ENCODE data around the gene RAB6B. TPM values are rescaled to one million over a fixed set of nuclear protein-coding genes. Genes with fewer than 3 reads are reported as not detected.

Gene RAB6B
- total and polyA plus RNA-seq, 2 of the 4 experiments (the other 2 are of a cell fraction): 0.18 to 1.2 TPM

GRCh38 chr3:133934073-133934970, 38.6 kb upstream of the RAB6B start:
- Histone ChIP-seq H4K5ac (ENCODE audit: low read depth, low read length) (no peak overlapping the region), H2BK120ac (ENCODE audit: low read depth, low read length) (no peak overlapping the region), H3K4me1 (ENCODE audit: control insufficient read depth, insufficient read depth, low read length) (peaks cover 4% of the 10 kb centered on the region), H3K4me2 (ENCODE audit: low read depth, low read length) (no peak overlapping the region), H2AK5ac (ENCODE audit: low read depth, low read length) (peak overlapping the region; percentile 18; the same call in 1 of the 2 replicates), H3K4ac (ENCODE audit: low read depth, low read length) (no peak overlapping the region), H3K9me3 (ENCODE audit: control insufficient read depth, insufficient read depth, low read length) (no peaks in the 10 kb centered on the region), H2BK15ac (ENCODE audit: low read depth, low read length) (no peak overlapping the region), H3K79me1 (ENCODE audit: low read depth in 1 of 2, low read length in 2 of 2) (no peaks in the 10 kb centered on the region), H3K9me1 (ENCODE audit: insufficient read depth, low read length) (peaks cover 3% of the 10 kb centered on the region; the same call in 1 of the 2 replicates), H2BK20ac (ENCODE audit: low read depth, low read length) (no peak overlapping the region), H3K27ac (ENCODE audit: insufficient read depth, low read length) (no peak overlapping the region), H3K27me3 (ENCODE audit: control insufficient read depth, insufficient read depth, low read length) (no peaks in the 10 kb centered on the region; the same call in 1 of the 2 replicates), H3K14ac (replicated peaks; ENCODE audit: low read depth, low read length) (no peak overlapping the region), H3K9ac (ENCODE audit: low read depth, low read length) (no peak overlapping the region), H4K20me1 (ENCODE audit: insufficient read depth, low read length) (no peaks in the 10 kb centered on the region), H3K36me3 (ENCODE audit: control insufficient read depth, insufficient read depth, low read length) (no peaks in the 10 kb centered on the region), H4K91ac (ENCODE audit: insufficient read depth, low read depth, low read length) (no peak overlapping the region), H3K56ac (ENCODE audit: extremely low read depth, insufficient read depth, low read length) (no peak overlapping the region), H2AFZ (replicated peaks; ENCODE audit: low read length, poor library complexity) (peak overlapping the region; percentile 6), H2BK5ac (ENCODE audit: low read depth, low read length, poor library complexity, severe bottlenecking) (no peak overlapping the region), H3K23ac (ENCODE audit: low read depth, low read length) (no peak overlapping the region), H4K8ac (ENCODE audit: low read depth in 2 of 2, low read length in 2 of 2) (no peak overlapping the region), H3K18ac (ENCODE audit: low read depth, low read length) (no peak overlapping the region), H3K4me3 (ENCODE audit: insufficient read depth, low read depth, low read length) (no peak overlapping the region), H2AK9ac (replicated peaks; ENCODE audit: low read depth, low read length, poor library complexity) (no peak overlapping the region)
- TF ChIP-seq MAFK (IDR thresholded peaks at IDR 0.05; ENCODE audit: low read depth, low read length) (no peak), ELK1 (IDR thresholded peaks at IDR 0.05; ENCODE audit: borderline replicate concordance, low read depth, low read length) (no peak), CTCF (conservative IDR thresholded peaks at IDR 0.05; ENCODE audit: low read depth, low read length) (no peak), RFX5 (IDR thresholded peaks at IDR 0.05; ENCODE audit: low read depth, low read length) (no peak), CHD1 (IDR thresholded peaks at IDR 0.05; ENCODE audit: low read depth, low read length) (no peak), MXI1 (IDR thresholded peaks at IDR 0.05; ENCODE audit: borderline replicate concordance, low read depth, low read length) (no peak), CEBPB (IDR thresholded peaks at IDR 0.05; ENCODE audit: low read depth, low read length) (no peak), MAZ (IDR thresholded peaks at IDR 0.05; ENCODE audit: borderline replicate concordance, low read depth, low read length) (no peak), NFE2L2 (IDR thresholded peaks at IDR 0.05; ENCODE audit: low read depth, low read length) (no peak), BHLHE40 (IDR thresholded peaks at IDR 0.05; ENCODE audit: low read depth, low read length) (no peak), RCOR1 (IDR thresholded peaks at IDR 0.05; ENCODE audit: insufficient replicate concordance, low read length) (no peak)
- WGBS, 2 experiments (ENCODE audit: extremely low coverage in 2 of 2, insufficient read length in 1 of 2): 100% methylated on average over 1 of the region's 10 CpGs; no CpG with 5 or more reads in 1 of the 2 experiments
- ATAC-seq (ENCODE audit: low read depth): no peak
- CTCF ChIA-PET: interaction anchor here (0.6 to 1.5 kb wide), 2 partner anchors 278 to 358 kb away, joined by 5 to 7 read pairs; no protein-coding TSS in a partner anchor
- BruUV-seq (replicated peaks): no TSS peak
- POLR2A ChIA-PET (ENCODE audit: unreplicated experiment): no interaction called here
- DNase-seq: no peak
- dilution Hi-C loops (cut with HindIII; ENCODE audit: low sequenced_read_pairs, unreplicated experiment) (no loop called here), intact Hi-C loops (cut with micrococcal nuclease) (loop anchor here (5.0 to 10.0 kb wide), 3 partner anchors 128 to 550 kb away; partner anchors contain the start of genes ANAPC13 and CEP63), in situ Hi-C loops (cut with MboI; ENCODE audit: low sequenced_read_pairs) (loop anchor here (5.0 to 25.0 kb wide), 4 partner anchors 278 to 1197 kb away; partner anchors contain the start of genes ANAPC13 and CEP63)
